Central memory CD8-positive, alpha-beta T cell (primary cell): ENCODE results near the gene RAP1GAP2.

Experiments
- ATAC-seq: fragments of 150-1000 bp; cut with Tn5 transposase; replicated peaks from 2 replicates; pipeline ENCODE4 v1.10.0; 2022; ENCODE audit warnings: mild to moderate bottlenecking, moderate FRiP score, moderate number of reproducible peaks; ENCODE audit not compliant: poor library complexity, severe bottlenecking; ENCODE audit errors: extremely low read depth
- DNase-seq, 2 donors: peaks; one replicate each; pipeline ENCODE4 v3.0.0; 2021; ENCODE audit warnings: low spot score in 2 of 2
- H3K27ac Mint-ChIP-seq: one replicate; pipeline ENCODE4 v1.8.0; 2022; ENCODE audit warnings: low read depth, mild to moderate bottlenecking, moderate library complexity, mixed read lengths
- H3K27me3 Mint-ChIP-seq: one replicate; pipeline ENCODE4 v1.8.0; 2022; ENCODE audit warnings: mixed read lengths
- H3K36me3 Mint-ChIP-seq: one replicate; pipeline ENCODE4 v1.8.0; 2022; ENCODE audit warnings: mild to moderate bottlenecking, moderate library complexity, mixed read lengths; ENCODE audit not compliant: insufficient read depth
- H3K4me1 Mint-ChIP-seq: one replicate; pipeline ENCODE4 v1.8.0; 2022; ENCODE audit warnings: mixed read lengths
- H3K4me3 Mint-ChIP-seq: one replicate; pipeline ENCODE4 v1.8.0; 2022; ENCODE audit warnings: mild to moderate bottlenecking, moderate library complexity, mixed read lengths
- H3K9me3 Mint-ChIP-seq: one replicate; pipeline ENCODE4 v1.8.0; 2022; ENCODE audit warnings: mixed read lengths

The RAP1GAP2 gene

DNA sequence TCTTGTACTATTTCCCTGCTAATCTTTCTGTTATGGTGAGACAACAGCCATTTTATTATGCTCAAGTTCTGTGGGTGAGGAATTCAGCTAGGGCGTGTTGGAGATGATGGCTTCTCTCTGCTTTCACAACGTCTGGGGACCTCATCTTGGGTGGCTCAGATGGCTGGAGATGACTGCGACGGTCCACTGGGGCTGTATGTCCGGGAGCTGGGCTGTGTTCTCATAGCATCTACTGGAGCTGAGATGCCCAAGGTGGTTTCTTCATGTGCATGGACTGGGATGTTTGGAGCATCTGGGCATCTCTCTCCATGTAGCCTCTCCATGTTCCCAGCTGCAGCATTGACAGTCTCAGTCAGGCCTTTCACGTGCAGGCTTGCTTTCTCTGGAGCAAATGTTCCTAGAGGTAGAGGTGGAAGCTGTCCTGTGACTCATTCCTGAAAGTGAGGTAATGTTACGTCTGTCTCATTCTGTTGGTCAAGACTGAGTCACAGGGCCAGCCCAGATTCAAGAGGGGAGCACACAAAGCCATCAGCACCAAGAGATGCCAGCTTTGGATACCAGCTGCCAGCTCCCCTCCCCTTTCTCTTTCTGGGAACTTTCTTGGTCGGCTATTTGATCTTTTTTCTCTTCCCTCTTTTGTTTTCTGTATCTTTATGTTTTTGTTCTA is 96.2 kb downstream of the RAP1GAP2 start:
- ATAC-seq (no peak), DNase-seq (no peak)
- Mint-ChIP-seq H3K9me3 (no peaks in the 10 kb centered on the region), H3K36me3 (peaks cover 15% of the 10 kb centered on the region), H3K27ac (peak overlapping the region; percentile 70), H3K4me3 (no peak overlapping the region), H3K27me3 (no peaks in the 10 kb centered on the region), H3K4me1 (peaks cover 59% of the 10 kb centered on the region)

DNA sequence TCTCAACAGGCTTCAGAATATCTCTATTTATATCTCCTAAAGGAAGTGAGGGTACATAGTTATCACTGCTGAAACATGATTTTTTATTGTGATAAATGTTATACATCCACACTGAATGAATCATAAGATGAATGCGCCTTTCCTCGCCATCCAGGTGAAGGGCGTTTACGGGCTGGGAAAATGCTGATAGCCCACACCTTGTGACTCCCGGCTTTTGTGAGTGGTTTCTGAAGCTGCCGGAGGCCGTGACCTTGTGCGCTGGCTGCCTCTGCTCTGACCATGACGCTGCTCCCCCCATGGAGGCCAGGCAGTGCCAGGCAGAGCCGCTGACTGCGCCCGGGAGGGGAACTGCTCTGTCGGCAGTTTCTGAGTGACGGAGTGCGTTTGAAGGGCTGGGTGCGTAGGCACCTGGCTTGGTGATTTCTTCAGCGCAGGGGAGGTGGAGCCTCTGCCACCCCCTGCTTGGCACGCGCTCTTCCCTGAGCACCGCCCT is 97.2 kb downstream of the RAP1GAP2 start:
- ATAC-seq (no peak), DNase-seq (no peak)
- Mint-ChIP-seq H3K4me1 (peaks cover 61% of the 10 kb centered on the region), H3K9me3 (no peaks in the 10 kb centered on the region), H3K36me3 (peaks cover 13% of the 10 kb centered on the region), H3K27me3 (no peaks in the 10 kb centered on the region), H3K4me3 (no peak overlapping the region), H3K27ac (no peak overlapping the region)

DNA sequence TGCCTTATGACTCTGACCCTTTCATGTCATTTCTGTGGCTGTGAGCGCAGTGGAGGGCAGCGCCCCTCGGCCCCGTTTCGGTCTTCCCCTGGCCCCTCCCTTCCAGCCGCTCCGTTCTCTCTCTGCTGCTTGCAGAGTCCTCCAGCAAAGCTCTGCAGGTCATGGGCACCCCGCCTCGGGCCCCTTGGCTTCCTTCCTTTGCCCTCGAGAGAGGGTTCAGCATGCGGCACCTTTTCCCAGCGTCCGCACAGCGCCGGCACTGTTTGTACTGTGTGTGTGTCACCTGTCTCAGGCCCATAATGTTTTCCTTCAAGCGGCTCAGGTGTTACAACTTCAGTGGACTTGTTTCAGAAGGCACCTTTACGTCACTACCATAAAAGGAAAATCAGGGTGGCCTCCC is 98.5 kb downstream of the RAP1GAP2 start:
- no peak overlapping the region for H3K4me3 Mint-ChIP-seq
- no peak overlapping the region for H3K27ac Mint-ChIP-seq
- ATAC-seq (no peak), DNase-seq (no peak)
- no peaks in the 10 kb centered on the region for H3K9me3 Mint-ChIP-seq
- no peaks in the 10 kb centered on the region for H3K27me3 Mint-ChIP-seq
- peaks cover 58% of the 10 kb centered on the region for H3K4me1 Mint-ChIP-seq
- peaks cover 13% of the 10 kb centered on the region for H3K36me3 Mint-ChIP-seq

DNA sequence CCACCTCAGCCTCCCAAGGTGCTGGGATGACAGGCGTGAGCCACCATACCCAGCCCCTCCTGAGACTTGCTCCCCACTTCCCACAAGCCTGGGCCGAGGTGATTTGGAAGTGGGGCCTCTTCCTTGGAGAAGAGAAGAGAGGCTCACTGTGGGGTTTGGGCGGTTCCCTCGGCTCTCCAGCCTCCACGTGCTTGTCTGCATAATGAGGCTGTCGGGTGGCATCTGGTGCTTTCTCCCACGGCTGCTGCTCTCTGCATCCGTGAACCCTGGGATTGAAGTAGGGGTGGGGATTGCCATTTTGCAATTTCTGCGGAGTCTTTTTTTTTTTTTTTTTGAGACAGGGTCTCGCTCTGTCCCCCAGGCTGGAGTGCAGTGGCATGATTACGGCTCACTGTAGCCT is 101.4 kb downstream of the RAP1GAP2 start:
- H3K27me3 Mint-ChIP-seq: no peaks in the 10 kb centered on the region
- peaks cover 7% of the 10 kb centered on the region for H3K36me3 Mint-ChIP-seq
- H3K27ac Mint-ChIP-seq: no peak overlapping the region
- DNase-seq (no peak), ATAC-seq (no peak)
- H3K4me3 Mint-ChIP-seq: no peak overlapping the region
- no peaks in the 10 kb centered on the region for H3K9me3 Mint-ChIP-seq
- peaks cover 43% of the 10 kb centered on the region for H3K4me1 Mint-ChIP-seq

DNA sequence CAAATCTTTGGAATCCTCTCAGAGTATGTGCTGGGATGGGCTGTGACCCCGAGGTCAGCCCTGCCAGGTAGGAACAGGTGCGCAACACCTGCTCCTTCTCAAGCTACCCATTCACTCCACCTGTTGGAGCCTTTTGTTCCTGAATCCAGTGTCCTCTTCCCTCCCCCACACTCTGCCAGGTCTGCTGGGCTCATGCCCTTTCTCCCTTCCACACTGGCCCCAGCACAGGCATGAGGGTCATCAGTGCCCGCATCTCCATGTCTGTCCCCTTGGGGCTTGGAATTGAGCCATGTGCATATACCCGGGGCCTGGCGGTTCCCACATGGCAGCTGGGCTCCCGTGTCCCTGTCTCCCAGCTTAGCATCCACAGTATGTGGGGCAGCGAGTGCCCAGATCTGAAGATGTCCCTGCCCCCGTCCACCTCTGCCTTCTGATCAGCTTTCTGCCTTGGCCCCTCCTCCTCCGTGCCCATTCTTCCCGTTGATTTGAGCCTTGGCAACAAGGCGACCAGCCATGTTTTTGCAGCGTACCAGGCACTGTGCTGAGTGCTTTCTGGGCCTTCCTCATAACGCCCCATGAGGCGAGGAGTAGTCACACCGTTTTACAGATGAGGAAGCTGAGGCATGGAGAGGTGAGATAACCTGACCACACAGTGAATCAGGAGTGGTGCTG is 102.2 kb downstream of the RAP1GAP2 start:
- H3K4me1 Mint-ChIP-seq: peaks cover 41% of the 10 kb centered on the region
- no peak overlapping the region for H3K27ac Mint-ChIP-seq
- DNase-seq (no peak), ATAC-seq (no peak)
- H3K4me3 Mint-ChIP-seq: peak overlapping the region; percentile 5
- no peaks in the 10 kb centered on the region for H3K27me3 Mint-ChIP-seq
- peaks cover 7% of the 10 kb centered on the region for H3K36me3 Mint-ChIP-seq
- no peaks in the 10 kb centered on the region for H3K9me3 Mint-ChIP-seq

DNA sequence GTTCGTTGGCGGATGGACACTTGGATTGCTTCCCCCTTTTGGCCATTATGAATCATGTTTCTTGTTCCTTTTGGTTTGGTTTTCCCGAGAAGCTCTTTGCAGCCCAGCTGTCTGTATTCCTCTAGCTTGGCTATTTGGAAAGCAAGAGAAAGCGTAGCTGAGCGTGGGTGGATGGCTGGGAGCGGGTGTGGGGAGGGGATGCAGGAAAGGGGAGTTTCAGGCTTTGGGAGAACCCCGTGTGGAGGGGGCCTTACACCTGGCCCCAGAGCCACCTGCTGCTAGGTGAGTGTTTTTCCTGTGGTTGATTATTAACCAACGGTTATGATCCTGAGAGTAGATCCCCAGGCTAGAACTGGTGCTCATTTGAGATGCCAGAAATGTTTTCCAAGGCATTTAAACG is 103.7 kb downstream of the RAP1GAP2 start:
- H3K36me3 Mint-ChIP-seq: peaks cover 8% of the 10 kb centered on the region
- H3K27ac Mint-ChIP-seq: no peak overlapping the region
- no peaks in the 10 kb centered on the region for H3K27me3 Mint-ChIP-seq
- no peaks in the 10 kb centered on the region for H3K9me3 Mint-ChIP-seq
- ATAC-seq (no peak), DNase-seq (no peak)
- H3K4me3 Mint-ChIP-seq: no peak overlapping the region
- H3K4me1 Mint-ChIP-seq: peaks cover 49% of the 10 kb centered on the region

DNA sequence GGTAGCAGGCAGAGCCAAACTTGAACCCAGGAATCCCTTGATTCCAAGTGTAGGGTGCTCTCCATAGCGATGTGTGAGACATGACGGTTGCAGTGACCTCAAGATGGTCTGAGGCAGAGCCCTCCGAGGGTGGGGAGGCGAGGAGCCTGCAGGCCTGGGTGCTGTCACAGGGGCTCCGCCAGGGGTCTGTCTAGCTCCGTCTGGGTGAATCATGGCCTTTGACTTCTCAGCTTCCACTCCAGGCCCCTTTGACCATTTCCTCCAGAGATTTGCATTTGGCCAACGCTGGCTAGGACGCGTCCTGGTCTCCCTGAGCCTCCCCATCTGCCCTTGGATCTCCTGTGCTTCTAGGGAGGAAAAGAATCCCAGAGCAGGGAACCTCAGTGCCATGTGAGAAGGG is 104.6 kb downstream of the RAP1GAP2 start:
- Mint-ChIP-seq H3K4me3 (no peak overlapping the region), H3K27ac (peak overlapping the region; percentile 86), H3K9me3 (no peaks in the 10 kb centered on the region), H3K27me3 (no peaks in the 10 kb centered on the region), H3K4me1 (peaks cover 52% of the 10 kb centered on the region), H3K36me3 (peaks cover 4% of the 10 kb centered on the region)
- no peak for DNase-seq
- ATAC-seq: no peak

DNA sequence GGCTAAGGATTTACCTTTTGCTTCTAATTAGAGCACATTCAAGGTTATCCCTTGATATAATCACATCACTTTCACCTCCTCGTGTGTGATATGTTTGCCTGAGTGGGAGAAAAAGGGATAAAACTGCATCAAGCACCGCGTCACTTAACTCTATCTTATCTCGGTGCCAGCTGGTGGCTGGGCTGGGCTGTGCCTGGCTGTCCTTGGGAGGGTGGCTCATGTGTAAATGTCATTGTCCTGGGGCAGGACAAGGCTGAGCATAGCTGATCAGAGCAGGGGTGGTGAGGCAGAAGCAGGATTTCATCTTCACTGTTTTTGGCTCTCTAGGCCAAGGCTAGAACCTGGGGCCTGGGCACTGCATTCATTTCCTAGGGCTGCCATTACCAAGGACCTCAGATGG is 105.3 kb downstream of the RAP1GAP2 start:
- ATAC-seq (no peak), DNase-seq (no peak)
- H3K4me1 Mint-ChIP-seq: peaks cover 47% of the 10 kb centered on the region
- no peaks in the 10 kb centered on the region for H3K27me3 Mint-ChIP-seq
- H3K9me3 Mint-ChIP-seq: no peaks in the 10 kb centered on the region
- H3K36me3 Mint-ChIP-seq: peaks cover 2% of the 10 kb centered on the region
- H3K27ac Mint-ChIP-seq: peak overlapping the region; percentile 86
- H3K4me3 Mint-ChIP-seq: no peak overlapping the region

DNA sequence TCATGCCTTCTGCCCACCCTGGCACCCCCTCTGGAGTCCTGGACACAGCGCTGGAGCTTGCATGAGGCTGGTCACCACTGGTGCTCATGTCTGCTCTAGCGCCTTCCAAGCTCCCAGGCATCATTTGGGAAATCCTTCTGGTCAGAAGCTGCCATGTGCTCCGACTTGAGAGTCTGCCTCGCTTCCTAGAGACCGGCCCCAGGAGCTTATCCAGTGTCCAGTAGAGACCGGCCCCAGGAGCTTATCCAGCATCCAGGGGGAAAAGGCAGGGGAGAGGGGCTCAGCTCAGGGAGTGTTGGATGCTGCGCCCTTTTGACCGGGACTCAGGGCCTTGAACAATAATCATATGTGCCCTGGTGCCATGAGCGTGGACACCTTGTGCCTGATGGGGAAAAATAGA is 106.3 kb downstream of the RAP1GAP2 start:
- DNase-seq (no peak), ATAC-seq (no peak)
- Mint-ChIP-seq H3K27ac (peak overlapping the region; percentile 68), H3K36me3 (peaks cover 7% of the 10 kb centered on the region), H3K9me3 (no peaks in the 10 kb centered on the region), H3K4me3 (no peak overlapping the region), H3K27me3 (no peaks in the 10 kb centered on the region), H3K4me1 (peaks cover 54% of the 10 kb centered on the region)

DNA sequence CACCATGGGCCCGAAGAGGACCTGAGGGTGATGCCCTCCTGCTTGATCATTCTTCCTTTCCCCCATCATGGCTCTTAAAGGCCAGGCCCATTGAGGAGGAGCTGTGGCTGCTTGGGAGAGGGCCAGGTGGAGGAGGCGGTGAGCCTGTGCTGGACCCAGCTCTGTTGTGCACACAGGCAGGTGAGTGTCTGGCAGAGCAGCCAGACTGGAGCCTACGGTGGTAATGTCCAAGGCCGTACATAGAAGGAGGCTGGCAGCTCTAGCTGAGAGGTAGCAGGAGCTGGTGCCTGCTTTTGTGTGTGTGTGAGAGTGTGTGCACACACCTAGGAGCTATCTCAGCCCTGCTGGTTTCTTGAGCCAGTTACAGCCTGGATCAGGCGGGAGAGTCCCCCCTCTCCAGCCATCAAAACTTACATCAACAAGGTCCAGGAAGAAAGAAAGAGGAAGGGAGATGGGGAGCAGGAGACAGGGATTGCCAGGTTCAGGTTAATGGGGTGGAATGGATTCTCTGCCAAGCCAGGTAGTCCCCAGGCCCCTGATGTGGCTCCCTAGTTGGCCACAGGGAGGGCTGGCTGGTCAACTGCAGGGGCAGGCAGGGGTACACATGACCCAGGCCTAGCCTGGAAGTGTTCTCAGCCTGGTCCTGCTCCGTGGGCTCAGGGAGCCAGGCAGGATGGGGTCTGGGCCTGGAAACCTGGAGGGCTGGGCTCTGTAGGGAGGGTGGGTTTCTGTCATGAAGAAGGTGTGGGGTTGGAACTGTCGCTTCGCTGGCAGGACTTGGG is 107.1 kb downstream of the RAP1GAP2 start:
- H3K4me1 Mint-ChIP-seq: peaks cover 57% of the 10 kb centered on the region
- no peaks in the 10 kb centered on the region for H3K27me3 Mint-ChIP-seq
- no peak for ATAC-seq
- no peak for DNase-seq
- H3K27ac Mint-ChIP-seq: peak overlapping the region; percentile 68
- H3K9me3 Mint-ChIP-seq: no peaks in the 10 kb centered on the region
- peaks cover 13% of the 10 kb centered on the region for H3K36me3 Mint-ChIP-seq
- H3K4me3 Mint-ChIP-seq: no peak overlapping the region

DNA sequence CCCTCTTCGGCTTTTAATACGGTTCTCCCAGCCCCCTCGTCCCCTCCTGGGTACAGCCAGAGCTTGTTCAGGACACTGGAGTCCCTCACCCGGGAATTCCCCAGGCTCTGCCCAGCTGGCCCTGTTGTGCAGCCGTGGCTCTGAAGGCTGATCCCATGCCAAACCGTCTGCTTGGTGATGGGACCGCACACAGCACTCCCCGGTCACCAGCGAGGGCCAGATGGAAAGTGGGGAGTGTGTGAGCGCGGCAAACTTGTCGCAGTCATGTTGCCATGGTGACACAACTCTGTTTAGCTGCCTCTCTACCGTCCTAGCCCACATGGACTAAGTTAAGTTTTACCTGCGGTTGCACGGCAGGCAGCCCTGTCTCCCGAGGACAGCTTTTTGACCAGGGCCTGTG is 107.9 kb downstream of the RAP1GAP2 start:
- ATAC-seq (no peak), DNase-seq (no peak)
- Mint-ChIP-seq H3K27me3 (no peaks in the 10 kb centered on the region), H3K9me3 (no peaks in the 10 kb centered on the region), H3K4me1 (peaks cover 59% of the 10 kb centered on the region), H3K27ac (no peak overlapping the region), H3K4me3 (no peak overlapping the region), H3K36me3 (peaks cover 14% of the 10 kb centered on the region)

DNA sequence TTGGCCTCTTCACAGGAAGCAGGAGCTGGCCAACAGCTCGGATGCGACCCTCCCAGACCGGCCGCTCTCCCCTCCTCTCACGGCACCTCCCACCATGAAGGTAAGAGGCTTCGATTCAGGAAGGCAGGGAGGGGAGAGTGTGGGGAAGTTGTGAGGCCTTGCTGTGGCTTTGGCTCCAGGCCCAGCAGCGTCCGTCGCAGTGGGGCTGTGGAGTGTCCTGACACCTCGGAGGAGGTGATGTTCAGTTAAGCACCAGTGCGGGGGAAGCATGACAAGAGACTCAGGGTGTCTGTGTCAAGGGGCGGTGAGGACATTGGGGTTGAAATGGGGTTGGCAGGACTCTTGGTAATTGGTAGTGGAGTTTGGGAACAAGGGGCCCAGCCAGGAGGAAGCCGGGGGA is 109.0 kb downstream of the RAP1GAP2 start:
- peaks cover 70% of the 10 kb centered on the region for H3K4me1 Mint-ChIP-seq
- ATAC-seq: no peak
- no peaks in the 10 kb centered on the region for H3K9me3 Mint-ChIP-seq
- no peak overlapping the region for H3K4me3 Mint-ChIP-seq
- peaks cover 14% of the 10 kb centered on the region for H3K36me3 Mint-ChIP-seq
- no peaks in the 10 kb centered on the region for H3K27me3 Mint-ChIP-seq
- DNase-seq: no peak
- H3K27ac Mint-ChIP-seq: peak overlapping the region; percentile 44
